ENCODE measurements around the gene HOXA3. TPM values are rescaled to one million over a fixed set of nuclear protein-coding genes. Genes with fewer than 3 reads are reported as not detected.

Gene HOXA3
- total and polyA plus RNA-seq, 2 of the 8 experiments (the other 6 are each of a cell fraction or from before 2014, with no cell fraction given): not detected

DNA sequence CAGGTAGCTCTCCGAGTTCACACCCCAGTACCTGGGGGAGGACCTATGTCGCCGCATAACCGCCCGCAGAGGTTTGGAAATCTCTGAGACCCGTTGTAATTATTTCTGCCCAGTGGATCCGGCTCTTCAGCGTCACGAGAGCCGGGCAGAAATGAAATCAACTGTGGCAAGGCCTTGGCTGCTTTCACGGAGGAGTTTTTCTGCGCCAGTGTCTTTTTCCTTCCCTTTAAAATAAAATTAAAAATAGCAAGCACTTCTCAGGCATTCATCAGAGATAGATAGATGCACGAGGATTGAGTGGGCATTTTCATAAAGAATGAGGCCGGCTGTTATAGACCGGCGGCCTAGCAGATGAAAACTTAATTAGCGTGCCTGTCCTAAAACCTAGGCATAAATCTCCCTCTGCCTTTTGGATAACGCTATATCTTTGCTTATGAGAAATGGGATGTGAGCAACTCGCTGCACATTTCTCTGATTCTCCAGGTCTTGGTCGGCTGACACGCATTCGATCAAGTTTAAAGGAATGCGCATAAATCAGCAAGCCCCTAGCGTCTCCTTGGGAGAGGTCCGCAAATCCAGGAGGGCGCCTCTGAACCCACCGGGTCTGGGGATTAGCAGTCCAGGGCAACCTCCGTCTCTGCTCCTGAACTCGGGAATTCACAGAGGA is 41.1 kb upstream of the HOXA3 start (continued):
- no peak for TF ChIP-seq RAD21 (IDR thresholded peaks at IDR 0.05 in 1 of 2, conservative IDR thresholded peaks at IDR 0.05 in 1 of 2; ENCODE audit: low read depth in 2 of 2, low read length in 2 of 2)
- TF ChIP-seq GTF2F1 (IDR thresholded peaks at IDR 0.05; ENCODE audit: borderline replicate concordance, low read depth, low read length): no peak
- TF ChIP-seq ZNF274 (IDR thresholded peaks at IDR 0.05; ENCODE audit: borderline replicate concordance, extremely low read depth, low read length): no peak
- TF ChIP-seq, protein P1, sequence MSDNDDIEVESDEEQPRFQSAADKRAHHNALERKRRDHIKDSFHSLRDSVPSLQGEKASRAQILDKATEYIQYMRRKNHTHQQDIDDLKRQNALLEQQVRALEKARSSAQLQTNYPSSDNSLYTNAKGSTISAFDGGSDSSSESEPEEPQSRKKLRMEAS (IDR thresholded peaks at IDR 0.05): no peak
- TF ChIP-seq GABPA (IDR thresholded peaks at IDR 0.05; ENCODE audit: borderline replicate concordance, insufficient read depth, low read length): no peak
